ENCODE results near the gene NBEA.
"Not testable (repeated sequence)": the region's sequence is repeated elsewhere in the genome, so short reads cannot be mapped to it uniquely, and the experiment has no call there.

NBEA gene

GRCh38 chr13:34944751-34945150 lies 2.7 kb downstream of the NBEA start:
- DNase-seq (ENCODE audit: low read depth): no peak

GRCh38 chr13:34951528-34951927 lies 9.5 kb downstream of the NBEA start:
- no peak for DNase-seq (ENCODE audit: low read depth)

- no peak for DNase-seq (ENCODE audit: low read depth)
These were observed 17.4 kb downstream of the NBEA start for GRCh38 chr13:34959489-34959888.

GRCh38 chr13:34964558-34964957 lies 22.5 kb downstream of the NBEA start:
- no peak for DNase-seq (ENCODE audit: low read depth)

- DNase-seq (ENCODE audit: low read depth): no peak
These were observed 25.9 kb downstream of the NBEA start for GRCh38 chr13:34967851-34968562.

GRCh38 chr13:34969539-34969938 lies 27.5 kb downstream of the NBEA start:
- DNase-seq (ENCODE audit: low read depth): not testable (repeated sequence)

DNA sequence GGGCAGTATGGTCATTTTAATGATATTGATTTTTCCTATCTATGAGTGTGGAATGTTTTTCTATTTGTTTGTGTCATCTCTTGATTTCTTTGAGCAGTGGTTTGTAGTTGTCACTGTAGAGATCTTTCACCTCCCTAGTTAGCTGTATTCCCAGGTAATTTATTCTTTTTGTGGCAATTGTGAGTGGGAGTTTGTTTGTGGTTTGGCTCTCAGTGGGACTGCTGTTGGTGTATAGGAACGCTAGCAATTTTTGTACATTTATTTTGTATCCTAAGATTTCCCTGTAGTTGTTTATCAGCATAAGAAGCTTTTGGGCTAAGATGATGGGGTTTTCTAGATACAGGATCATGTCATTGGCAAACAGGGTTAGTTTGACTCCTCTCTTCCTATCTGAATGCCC lies 28.9 kb downstream of the NBEA start:
- DNase-seq (ENCODE audit: low read depth): no peak

- no peak for DNase-seq (ENCODE audit: low read depth)
These were observed 29.4 kb downstream of the NBEA start for GRCh38 chr13:34971473-34971872.

DNA sequence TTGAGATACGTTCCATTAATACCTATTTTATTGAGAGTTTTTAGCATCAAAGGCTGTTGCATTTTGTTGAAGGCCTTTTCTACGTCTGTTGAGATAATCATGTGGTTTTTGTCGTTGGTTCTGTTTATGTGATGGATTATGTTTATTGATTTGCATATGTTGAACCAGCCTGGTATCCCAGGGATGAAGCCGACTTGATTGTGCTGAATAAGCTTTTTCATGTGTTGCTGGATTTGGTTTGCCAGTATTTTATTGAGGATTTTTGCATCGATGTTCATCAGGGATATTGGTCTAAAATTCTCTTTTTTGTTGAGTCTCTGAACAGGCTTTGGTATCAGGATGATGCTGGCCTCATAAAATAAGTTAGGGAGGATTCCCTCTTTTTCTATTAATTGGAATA lies 43.1 kb downstream of the NBEA start:
- not testable (repeated sequence) for DNase-seq (ENCODE audit: low read depth)

DNA sequence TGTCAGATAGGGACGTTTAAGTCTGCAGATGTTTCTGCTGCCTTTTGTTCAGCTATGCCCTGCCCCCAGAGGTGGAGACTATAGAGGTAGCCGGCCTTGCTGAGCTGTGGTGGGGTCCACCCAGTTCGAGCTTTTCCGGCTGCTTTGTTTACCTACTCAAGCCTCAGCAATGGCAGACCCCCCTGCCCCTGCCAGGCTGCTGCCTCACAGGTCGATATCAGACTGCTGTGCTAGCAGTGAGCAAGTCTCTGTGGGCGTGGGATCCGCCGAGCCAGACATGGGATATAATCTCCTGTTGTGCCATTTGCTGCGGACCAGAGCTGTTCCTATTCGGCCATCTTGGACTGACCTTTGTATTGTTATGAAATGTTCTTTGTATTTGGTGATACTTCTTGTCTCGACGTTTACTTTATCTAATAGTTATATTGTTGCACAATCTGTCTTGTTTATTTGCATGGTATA lies 46.3 kb downstream of the NBEA start:
- DNase-seq (ENCODE audit: low read depth): no peak

DNA sequence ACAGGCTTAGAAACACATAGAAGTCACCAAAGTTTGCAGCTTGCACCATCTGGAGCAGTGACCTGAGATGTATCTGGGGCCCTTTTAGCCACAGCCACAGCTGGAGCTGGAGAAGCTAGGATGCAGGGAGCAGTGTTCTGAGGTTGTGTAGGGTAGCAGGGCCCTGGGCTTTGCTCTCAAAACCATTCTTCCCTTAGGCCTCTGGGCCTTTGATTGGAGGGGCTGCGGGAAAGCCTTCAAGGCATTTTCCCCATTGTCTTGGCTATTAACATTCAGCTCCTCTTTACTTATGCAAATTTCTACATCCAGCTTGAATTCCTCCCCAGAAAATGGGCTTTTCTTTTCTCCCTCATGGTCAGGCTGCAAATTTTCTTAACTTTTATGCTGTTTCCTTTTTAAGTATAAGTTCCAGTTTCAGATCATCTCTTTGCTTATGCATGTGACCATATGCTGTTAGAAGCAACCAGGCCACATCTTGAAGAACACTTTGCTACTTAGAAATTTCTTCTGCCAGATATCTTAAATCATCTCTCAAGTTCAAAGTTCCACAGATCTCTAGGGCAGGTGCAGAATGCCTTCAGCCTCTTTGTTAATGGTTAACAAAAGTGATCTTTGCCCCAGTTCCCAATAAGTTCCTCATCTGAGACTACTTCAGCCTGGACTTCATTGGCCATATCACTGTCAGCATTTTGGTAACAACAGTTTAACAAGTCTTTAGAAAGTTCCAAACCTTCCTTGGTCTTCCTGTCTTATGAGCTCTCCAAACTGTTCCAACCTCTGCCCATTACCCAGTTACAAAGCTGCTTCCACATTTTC lies 48.5 kb downstream of the NBEA start:
- no peak for DNase-seq (ENCODE audit: low read depth)

GRCh38 chr13:34993470-34993869 lies 51.4 kb downstream of the NBEA start:
- no peak for DNase-seq (ENCODE audit: low read depth)

DNA sequence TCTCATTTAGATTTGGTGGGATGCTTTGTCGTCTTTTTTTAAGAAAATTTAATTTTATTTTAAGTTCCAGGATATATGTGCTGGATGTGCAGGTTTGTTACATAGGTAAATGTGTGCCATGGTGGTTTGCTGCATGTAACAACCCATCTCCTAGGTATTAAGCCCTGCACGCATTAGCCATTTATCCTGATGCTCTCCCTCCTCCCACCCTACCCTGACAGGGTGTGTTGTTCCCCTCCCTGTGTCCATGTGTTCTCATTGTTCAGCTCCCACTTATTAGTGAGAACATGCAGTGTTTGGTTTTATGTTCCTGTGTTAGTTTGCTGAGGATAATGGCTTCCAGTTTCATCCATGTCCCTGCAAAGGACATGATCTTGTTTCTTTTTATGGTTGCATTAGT lies 61.7 kb downstream of the NBEA start:
- DNase-seq (ENCODE audit: low read depth): not testable (repeated sequence)

GRCh38 chr13:35005051-35005450 lies 63.0 kb downstream of the NBEA start:
- no peak for DNase-seq (ENCODE audit: low read depth)

DNA sequence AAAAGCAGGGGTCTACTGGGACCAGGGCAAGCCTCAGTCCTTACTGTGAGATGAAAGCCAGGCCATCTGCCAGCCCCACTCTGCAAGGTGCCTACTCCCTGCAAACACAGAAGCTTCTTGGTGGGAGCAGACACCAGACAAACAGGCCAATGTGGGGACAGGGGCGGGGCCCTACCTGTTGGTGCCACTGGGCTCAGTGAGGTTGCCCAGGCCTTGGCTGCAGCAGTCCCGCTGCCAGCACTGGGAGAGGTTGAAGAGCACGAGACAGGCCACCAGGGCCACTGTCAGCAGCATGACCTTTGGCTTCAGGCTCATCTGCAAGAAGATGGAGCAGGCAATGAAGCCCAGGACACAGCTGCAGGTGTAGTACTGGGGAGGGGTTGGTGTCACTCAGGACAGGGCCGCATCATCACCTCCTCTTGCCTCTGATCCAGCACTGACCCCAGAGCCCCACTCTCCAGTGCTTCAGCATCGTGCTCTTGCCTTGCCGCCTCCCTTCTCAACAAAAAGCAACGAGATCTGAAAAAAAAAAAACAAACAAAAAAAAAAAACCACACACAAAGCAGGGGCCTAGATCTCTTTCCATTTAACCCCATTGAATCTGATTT lies 72.6 kb downstream of the NBEA start:
- DNase-seq (ENCODE audit: low read depth): no peak

DNA sequence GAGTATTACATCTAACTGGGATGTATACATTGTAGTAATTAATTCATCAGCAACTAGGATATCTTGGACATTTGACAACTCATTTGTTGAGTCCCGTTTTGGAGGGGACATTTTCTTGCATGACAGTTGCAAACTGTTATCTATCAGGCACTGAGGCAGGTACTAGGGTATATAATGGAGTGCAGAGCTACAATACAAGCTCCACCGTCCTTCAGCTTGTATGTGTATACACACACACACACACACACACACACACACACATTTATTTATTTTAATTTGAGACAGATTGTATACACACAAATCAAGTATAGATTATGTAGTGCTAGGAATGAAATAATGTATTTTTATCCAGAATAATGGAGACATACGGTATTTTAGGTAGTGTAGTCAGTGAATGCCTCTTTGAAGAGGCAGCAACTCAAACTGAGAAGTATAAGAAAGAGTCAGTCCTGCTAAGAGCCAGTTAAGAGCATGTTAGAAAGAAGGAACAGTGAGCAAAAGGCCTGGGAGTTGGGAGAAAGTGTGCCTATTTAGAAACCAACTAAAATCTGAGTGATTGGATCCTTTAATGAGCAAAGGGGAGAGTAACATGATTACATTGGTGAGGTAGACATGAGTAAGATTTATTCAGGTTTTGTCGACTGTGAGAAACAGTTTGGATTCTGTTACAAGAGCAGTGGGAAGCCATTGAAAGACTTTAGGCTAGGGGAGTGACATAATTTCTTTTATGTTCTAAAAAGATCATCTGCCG lies 74.5 kb downstream of the NBEA start:
- DNase-seq (ENCODE audit: low read depth): no peak

DNA sequence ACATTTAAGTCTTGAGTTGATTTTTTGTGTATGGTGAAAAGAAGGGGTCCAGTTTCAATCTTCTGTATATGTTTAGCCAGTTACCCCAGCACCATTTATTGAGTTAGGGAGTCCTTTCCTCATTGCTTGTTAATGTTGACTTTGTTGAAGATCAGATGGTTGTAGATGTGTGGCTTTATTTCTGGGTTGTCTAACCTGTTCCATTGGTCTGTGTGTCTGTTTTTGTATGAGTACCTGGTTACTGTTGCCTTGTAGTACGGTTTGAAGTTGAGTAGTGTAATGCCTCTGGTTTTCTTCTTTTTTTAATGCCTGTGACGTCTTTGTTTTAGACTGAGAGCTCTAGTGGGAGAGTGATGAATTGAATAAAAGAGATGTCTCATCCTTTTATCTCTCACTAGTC lies 83.2 kb downstream of the NBEA start:
- DNase-seq (ENCODE audit: low read depth): no peak

DNA sequence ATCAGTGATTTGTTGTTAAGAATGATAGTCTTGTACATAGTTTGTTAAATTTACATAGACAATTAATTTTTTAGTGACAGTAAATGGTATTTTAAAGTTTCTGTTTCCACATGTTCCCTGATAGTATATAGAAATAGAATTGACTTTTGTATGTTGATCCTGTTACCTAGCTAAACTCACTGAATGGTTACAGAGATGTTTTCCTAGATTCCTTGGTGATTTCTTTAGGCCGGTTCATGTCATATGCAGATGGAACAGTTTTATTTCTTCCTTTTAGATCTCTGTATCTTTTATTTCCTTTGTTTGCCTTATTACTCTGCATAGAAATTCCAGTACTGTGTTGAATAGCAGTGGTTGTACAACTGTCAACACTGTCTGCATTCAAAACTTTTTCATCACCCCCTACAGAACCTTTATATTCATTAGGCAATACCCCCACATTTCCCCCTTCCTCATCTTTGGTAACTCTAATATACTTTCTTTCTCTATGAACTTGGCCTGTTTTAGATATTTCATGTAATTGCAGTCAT lies 86.3 kb downstream of the NBEA start:
- no peak for DNase-seq (ENCODE audit: low read depth)

GRCh38 chr13:35039012-35039411 lies 96.9 kb downstream of the NBEA start:
- no peak for DNase-seq (ENCODE audit: low read depth)

DNA sequence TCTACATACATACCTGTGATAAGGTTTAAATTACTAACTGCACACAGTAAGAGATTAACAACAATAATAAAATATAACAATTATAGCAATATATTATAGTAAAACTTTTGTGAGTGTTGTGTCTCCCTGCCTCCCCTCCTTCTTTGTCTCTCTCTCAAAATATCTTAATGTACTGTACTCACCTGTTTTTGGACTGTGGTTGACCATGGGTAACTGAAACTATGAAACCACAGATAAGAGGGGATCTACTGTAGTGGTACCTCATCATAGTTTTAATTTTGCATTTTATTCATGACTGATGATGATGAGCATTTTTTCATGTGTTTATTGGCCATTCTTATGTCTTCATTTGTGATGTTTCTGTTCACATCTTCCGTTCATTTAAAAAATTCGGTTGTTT lies 104.5 kb downstream of the NBEA start:
- DNase-seq (ENCODE audit: low read depth): no peak

DNA sequence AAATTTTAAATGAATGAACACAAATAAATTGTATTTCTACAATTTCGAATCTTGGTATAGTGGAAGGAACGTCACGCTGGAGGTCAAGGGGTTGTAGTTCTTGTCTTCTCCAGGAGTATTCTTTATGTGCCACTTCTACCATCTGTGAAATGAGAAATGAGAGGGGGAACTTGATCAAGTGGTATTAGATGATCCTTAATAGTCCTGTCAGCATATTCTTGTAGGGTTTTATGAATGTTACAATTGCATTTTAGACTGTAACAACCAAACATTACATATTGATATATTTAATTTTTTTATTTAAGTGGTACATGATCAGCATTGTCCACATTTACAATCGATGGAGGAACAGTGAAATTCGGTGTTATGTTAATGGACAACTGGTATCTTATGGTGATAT lies 113.6 kb downstream of the NBEA start:
- DNase-seq (ENCODE audit: low read depth): no peak

- no peak for DNase-seq (ENCODE audit: low read depth)
These were observed 115.8 kb downstream of the NBEA start for GRCh38 chr13:35057858-35058257.

Measured in activated gamma-delta T cell treated with anti-CD3 and anti-CD28 coated beads, Interleukin-2, amount 50 U/mL, for 16 hours (primary cell).